ENCODE data around the gene CAMTA1.

CAMTA1 gene

GRCh38 chr1:7813677-7814373 is 1028.6 kb downstream of the CAMTA1 start:
- no peak for TF ChIP-seq CTCF (conservative IDR thresholded peaks at IDR 0.05; ENCODE audit: control insufficient read depth, insufficient read depth, low read depth, low read length)
- no peak overlapping the region for H3K4me3 ChIP-seq (ENCODE audit: control insufficient read depth, low read depth, low read length)
- no peak for DNase-seq (ENCODE audit: low read depth)

All from fibroblast of mammary gland (primary cell).